Anterior cingulate cortex (tissue), 58 donors: ENCODE data around the gene ALG5.

Experiments
- DNase-seq, 58 donors: peaks; one replicate each; lab custom pipeline; 2025; lab: John Stamatoyannopoulos, UW

The ALG5 gene

DNA sequence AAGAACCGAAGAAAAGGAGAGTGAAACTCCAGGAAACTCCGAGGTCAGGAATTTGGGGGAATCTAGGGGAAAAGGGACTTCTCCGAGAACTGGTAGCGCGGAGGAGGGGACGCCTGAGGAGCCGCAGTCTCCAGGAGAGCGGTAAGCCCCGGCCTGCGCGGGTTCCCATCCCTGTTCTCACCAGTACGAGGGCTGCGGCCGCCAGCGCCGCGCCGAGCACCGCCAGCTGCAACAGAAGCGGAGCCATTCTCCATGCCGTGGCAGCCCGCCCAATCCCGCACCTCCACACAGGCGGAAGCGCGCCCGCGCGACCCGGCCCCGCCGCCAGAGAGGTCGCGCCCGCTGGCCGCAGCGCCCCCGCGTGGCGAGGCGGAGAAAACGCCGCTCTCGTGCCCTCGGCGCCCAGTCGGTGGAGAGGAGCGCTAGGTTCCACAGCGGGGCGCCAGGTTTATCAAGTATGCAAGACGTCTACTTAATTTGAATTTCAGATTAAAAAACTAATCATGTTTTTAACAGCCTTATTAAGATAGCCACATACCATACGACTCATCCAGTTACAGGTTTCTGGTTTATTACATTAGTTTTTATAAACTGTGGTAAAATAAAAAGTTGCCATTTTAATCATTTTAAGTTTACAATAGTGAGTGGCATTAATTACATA lies at the start of gene ALG5:
Gene ALG5 (minus strand): TSS at position 287 of the 661 bp plus-strand sequence. CDS start 40 bp downstream, at position 247.
- peak; percentile 28 to 91 (median 86) for DNase-seq

DNA sequence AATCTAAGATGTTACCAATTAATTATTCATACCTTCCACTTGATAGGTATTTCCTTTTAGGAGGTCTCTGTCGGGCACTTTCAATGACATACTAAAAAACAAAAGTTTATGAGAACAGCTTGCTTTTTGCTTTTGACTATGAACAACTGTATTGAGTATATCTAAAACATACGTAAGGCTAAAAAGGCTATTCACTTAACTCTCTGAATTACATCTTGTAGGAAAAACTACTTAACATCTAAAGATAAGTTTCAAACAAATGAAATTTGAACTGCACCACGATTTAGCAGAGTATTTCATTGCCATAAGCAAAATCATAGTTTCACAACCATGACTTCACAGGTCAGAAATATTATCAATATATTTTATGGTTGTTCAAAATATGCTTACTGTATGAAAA lies 48.7 kb upstream of the ALG5 start:
- no peak for DNase-seq

DNA sequence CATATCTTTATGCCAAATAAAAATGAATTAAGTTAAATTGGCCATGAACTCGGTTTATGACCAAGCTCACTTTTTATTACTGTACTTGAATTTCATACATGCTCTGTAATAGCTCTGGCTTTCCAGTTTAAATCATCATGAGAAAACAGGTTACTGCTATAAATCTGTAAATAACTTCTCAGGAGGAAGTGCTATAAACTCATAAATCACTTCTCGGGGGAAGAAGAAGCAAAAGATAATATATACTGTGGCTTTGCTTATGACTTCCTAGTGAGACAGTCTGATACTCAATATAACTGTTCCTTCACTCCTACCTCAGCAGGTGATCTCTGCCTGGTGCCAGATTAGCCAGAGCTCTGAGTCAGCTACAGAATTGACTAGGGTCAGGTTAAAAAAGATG lies 47.9 kb upstream of the ALG5 start:
- no peak for DNase-seq

DNA sequence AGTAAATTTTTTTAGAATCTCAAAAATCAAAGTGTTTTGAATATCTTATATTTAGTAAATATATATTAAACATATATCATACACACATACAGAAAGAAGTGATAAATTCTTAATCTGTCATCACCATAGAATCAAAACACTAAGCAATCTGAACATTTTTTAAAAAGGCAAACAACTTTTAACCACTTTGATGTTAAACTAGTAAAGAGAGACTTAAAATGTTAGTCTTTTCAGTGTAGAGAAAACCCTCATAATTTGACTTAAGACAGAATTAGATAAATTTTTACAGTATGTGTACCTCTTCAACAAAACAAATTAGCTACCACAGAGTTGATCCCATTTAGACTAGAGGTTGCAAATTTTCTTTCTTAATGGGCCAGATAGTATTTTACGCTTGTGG lies 46.9 kb upstream of the ALG5 start:
- DNase-seq, result no peak

GRCh38 chr13:37040789-37041188 lies 41.6 kb upstream of the ALG5 start:
- no peak for DNase-seq

DNA sequence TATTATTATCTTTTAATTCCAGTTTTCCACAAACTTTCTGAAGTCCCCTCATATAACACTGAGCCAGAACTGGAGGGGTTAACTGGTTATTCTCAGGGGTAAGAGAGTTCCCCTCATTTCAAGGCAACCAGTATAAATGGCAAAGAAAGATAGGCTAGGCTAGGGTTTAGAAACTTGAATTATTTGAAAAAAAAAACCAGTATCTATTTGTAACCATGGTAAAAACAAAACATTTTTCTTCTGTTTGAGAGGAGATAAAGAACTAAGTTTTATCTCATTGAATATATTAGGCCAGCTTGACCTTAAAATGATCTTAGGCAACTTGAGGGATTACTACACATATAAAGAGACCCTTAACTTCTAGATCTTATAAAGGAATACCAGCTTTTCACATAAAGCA lies 40.8 kb upstream of the ALG5 start:
- DNase-seq, result no peak

DNA sequence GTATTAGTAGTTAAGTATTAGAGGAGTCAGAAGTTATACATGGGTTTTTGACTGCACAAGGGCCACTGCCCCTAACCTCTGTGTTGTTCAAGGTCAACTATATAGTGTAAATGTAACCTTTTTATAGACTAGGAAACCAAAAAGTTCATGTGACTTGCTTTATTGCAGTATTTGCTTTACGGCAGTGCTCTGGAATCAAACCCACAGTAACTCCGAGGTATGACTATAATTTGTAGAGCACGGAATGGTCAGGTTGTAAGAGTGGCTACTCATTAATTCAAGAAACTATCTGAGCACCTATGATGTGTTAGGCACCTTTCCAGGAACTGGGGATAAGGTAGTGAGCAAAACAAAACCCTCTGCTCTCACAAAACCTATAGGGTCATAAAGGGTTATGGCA lies 38.1 kb upstream of the ALG5 start:
- DNase-seq, result no peak

GRCh38 chr13:37029617-37030016 lies 30.5 kb upstream of the ALG5 start:
- no peak for DNase-seq

GRCh38 chr13:37027639-37028038 lies 28.5 kb upstream of the ALG5 start:
- DNase-seq, result no peak

DNA sequence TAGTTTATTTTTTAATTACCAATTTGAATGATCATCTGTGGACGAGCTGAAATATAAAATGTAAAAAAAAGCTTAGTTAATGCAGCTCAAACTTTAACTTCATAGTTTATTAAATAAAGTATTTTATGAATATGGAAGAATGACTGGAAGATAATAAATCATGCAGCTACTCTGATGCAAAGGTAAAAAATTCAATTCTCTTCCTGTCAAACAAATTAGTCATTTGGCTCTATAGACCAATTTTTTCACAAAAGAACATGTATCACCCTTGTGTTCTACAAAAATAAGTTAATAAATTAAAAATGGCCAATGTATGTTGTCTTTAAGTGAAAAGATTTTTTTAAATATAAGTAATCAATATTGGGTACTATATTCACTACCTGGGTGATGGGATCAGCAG lies 27.6 kb upstream of the ALG5 start:
- DNase-seq, result no peak

GRCh38 chr13:37023871-37024270 lies 24.7 kb upstream of the ALG5 start:
- no peak for DNase-seq

GRCh38 chr13:37014609-37015008 lies 15.5 kb upstream of the ALG5 start:
- DNase-seq, result no peak

- DNase-seq, result no peak
These were observed 12.6 kb upstream of the ALG5 start for GRCh38 chr13:37011788-37012187.

DNA sequence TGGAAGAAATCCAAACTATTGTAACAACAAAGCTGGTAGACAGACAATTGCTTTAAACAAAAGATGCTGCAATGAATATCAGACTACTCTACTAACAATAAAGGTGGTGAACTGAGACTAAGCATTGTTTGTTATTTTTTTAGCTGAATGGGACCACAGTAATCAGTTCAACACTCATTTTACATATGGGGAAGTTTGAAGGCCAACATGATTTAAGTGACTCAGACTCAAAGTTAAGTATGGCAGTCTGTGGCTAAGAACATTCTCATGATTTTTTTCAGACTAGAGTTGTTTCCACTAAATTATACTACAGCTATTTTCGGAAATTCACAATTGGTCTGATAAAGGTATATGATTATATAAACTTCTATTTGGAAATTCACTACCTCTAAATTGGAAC lies 11.9 kb upstream of the ALG5 start:
- no peak for DNase-seq

GRCh38 chr13:37010424-37010823 lies 11.3 kb upstream of the ALG5 start:
- DNase-seq, result no peak

DNA sequence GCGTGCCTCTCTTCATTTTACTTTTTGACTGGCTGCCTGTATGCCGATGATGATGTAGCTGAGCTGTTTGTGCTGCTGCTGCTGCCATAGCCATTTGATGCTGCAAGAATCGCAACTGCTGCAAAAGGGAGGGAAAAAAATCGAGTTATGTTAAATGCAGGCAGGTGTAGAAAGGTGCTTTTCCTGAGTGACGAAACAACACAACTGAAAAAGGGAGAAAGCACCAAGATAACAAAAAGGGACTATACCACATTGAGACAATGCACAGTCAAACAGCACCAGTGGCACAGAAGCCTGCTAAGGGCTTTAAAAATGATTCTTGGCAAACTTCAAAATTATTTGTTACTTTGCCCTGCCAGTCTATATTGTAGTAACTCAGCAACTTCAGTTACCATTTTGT lies 10.6 kb upstream of the ALG5 start:
- no peak for DNase-seq

- no peak for DNase-seq
These were observed 2.7 kb upstream of the ALG5 start for GRCh38 chr13:37001921-37002250.

- DNase-seq, result peak in 21 of 58 donors; percentile 1 to 54 (median 33)
These were observed 507 bp downstream of the ALG5 start for GRCh38 chr13:36998624-36999041.

DNA sequence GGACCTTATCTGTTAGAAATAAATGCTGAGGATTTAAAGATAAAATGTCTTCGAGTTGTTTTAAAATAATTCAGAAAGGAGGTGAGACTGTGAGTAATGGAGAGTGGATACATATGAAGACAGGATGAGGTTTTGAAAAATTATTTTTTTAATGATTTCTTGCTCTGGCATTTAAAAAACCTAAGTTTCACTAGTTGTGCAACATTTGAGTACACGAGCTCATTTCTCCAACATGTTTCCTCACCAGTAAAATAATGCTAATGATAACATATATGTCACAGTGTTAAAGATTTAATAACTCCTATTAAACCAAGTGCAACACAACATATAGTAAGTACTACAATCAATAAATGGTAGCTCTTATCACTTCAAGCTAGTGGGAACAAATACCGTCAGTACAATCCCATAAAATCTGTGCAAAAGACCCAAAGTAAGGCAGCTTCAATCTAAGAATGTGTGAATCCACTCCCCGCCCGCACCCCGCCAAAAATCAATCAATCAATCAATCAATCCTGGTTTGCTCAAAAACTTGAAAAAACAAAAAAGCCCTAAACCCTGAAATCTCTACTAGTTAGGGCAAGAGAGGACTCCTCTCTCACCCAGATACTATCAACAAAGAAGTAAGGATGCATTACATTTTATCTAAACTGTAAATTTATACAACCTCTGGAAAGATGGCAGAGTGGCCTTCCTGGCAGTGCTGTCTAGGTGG lies 1.3 kb downstream of the ALG5 start:
- no peak for DNase-seq

GRCh38 chr13:36992362-36992761 lies 6.8 kb downstream of the ALG5 start:
- DNase-seq, result no peak

DNA sequence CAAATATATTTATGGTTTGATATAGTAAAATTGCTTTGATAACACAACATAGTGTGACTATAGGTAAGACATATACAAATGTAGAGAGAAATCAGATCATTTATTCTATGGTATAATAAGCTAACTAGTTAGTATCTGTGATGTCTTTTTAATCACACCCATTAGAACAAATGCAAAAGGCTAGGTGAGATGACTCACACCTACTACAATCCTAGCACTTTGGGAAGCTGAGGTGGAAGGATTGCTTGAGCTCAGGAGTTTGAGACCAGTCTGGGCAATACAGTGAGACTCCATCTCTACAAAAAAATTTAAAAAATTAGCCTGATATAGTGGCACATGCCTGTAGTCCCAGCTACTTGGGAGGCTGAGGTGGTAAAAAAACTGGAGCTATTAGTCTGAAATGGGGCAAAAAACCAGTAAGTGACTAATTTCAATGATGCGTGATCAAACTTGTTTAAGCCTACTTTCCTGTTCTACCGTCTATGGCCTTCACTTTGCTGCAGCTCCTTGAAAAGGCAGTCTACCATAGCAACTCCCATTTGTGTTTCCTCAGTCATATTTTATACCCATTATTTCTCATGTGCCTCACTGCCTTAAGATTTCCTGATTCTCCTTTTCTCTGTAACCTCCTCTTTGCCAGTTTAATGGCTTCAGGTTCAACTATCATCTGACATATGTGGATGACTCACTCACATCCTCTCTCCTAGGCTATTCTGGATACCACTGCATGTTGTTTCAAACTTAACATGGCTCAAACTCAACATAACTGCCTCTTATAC lies 12.5 kb downstream of the ALG5 start:
- DNase-seq, result no peak
